ENCODE results near the gene PLCG1.

The PLCG1 gene

DNA sequence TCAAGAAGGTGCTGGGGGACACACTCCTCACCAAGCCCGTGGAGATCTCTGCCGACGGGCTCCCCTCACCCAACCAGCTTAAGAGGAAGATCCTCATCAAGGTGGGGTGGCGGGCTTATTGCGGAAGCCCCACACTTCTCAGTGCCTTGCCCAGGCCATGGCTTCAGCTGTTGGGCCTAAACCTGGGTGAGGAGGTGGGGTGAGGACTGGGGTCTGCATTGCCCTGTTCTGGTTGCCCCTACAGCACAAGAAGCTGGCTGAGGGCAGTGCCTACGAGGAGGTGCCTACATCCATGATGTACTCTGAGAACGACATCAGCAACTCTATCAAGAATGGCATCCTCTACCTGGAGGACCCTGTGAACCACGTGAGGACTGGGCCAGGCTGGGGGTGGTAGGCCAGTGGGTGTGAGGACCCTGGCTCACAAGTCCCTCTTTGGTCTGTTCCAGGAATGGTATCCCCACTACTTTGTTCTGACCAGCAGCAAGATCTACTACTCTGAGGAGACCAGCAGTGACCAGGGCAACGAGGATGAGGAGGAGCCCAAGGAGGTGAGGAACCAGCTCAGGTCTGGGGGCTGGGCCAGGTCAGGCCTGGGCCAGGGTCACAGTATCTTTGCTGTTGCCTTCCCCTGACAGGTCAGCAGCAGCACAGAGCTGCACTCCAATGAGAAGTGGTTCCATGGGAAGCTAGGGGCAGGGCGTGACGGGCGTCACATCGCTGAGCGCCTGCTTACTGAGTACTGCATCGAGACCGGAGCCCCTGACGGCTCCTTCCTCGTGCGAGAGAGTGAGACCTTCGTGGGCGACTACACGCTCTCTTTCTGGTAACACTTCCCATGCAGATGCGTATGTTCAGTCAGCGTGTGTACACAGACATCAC, 27.9 kb downstream of the PLCG1 start:
- Mint-ChIP-seq H3K27me3 (ENCODE audit: low read depth, poor library complexity) (peaks cover 2% of the 10 kb centered on the region), H3K27ac (no peak overlapping the region), H3K9me3 (no peaks in the 10 kb centered on the region), H3K36me3 (ENCODE audit: low read depth) (peaks cover 66% of the 10 kb centered on the region), H3K4me3 (no peak overlapping the region), H3K4me1 (no peaks in the 10 kb centered on the region)
- TF ChIP-seq, protein P1, sequence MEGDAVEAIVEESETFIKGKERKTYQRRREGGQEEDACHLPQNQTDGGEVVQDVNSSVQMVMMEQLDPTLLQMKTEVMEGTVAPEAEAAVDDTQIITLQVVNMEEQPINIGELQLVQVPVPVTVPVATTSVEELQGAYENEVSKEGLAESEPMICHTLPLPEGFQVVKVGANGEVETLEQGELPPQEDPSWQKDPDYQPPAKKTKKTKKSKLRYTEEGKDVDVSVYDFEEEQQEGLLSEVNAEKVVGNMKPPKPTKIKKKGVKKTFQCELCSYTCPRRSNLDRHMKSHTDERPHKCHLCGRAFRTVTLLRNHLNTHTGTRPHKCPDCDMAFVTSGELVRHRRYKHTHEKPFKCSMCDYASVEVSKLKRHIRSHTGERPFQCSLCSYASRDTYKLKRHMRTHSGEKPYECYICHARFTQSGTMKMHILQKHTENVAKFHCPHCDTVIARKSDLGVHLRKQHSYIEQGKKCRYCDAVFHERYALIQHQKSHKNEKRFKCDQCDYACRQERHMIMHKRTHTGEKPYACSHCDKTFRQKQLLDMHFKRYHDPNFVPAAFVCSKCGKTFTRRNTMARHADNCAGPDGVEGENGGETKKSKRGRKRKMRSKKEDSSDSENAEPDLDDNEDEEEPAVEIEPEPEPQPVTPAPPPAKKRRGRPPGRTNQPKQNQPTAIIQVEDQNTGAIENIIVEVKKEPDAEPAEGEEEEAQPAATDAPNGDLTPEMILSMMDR (IDR thresholded peaks at IDR 0.05), result no peak
- no peak for DNase-seq

DNA sequence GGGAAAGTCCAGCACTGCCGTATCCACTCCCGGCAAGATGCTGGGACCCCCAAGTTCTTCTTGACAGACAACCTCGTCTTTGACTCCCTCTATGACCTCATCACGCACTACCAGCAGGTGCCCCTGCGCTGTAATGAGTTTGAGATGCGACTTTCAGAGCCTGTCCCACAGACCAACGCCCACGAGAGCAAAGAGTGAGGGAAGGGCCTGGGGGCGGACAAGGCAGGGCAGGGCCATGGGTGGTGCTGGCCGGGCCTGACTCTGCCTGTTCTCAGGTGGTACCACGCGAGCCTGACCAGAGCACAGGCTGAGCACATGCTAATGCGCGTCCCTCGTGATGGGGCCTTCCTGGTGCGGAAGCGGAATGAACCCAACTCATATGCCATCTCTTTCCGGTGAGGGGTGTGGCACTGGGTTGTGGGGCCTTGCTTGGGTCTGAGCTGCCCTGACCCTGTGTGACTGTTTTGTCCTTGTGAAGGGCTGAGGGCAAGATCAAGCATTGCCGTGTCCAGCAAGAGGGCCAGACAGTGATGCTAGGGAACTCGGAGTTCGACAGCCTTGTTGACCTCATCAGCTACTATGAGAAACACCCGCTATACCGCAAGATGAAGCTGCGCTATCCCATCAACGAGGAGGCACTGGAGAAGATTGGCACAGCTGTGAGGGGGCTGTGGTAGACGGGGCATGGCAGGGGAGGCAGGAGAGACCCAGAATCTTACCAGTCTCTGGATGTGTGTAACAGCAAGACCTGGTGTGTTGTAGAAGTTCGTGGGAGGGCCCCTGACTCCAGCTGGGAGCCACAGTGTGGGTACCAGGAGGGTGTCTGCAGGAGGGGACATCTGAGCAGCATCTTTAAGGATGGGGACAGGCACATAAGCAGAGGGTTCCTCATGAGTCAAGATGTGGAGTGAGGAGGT, 29.1 kb downstream of the PLCG1 start:
- no peak overlapping the region for H3K27ac Mint-ChIP-seq
- H3K27me3 Mint-ChIP-seq (ENCODE audit: low read depth, poor library complexity), result peaks cover 2% of the 10 kb centered on the region
- DNase-seq, result no peak
- H3K4me3 Mint-ChIP-seq, result no peak overlapping the region
- peaks cover 67% of the 10 kb centered on the region for H3K36me3 Mint-ChIP-seq (ENCODE audit: low read depth)
- H3K9me3 Mint-ChIP-seq, result no peaks in the 10 kb centered on the region
- H3K4me1 Mint-ChIP-seq, result no peaks in the 10 kb centered on the region
- TF ChIP-seq, protein P1 (IDR thresholded peaks at IDR 0.05), result no peak

DNA sequence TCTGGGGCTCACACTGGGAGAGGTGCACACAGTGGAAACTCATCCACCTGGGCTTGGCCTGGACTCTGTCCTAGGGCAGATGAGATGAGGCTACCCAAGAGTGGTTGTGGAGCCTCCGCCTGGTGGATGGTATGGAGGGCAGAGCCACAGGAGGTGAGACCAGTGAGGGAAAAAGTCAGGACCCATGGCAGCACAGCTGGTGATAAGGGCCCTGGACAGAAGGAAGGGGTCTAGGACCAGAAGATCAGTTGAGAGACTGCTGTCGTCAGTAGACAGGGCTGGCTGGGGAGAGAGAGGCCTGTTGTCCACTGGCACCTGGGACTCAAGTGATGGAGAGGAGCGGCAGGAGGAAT, 29.8 kb downstream of the PLCG1 start:
- Mint-ChIP-seq H3K36me3 (ENCODE audit: low read depth) (peaks cover 73% of the 10 kb centered on the region), H3K27me3 (ENCODE audit: low read depth, poor library complexity) (peaks cover 2% of the 10 kb centered on the region), H3K27ac (no peak overlapping the region), H3K4me1 (no peaks in the 10 kb centered on the region), H3K9me3 (no peaks in the 10 kb centered on the region), H3K4me3 (no peak overlapping the region)
- TF ChIP-seq, protein P1 (IDR thresholded peaks at IDR 0.05), result no peak
- no peak for DNase-seq

DNA sequence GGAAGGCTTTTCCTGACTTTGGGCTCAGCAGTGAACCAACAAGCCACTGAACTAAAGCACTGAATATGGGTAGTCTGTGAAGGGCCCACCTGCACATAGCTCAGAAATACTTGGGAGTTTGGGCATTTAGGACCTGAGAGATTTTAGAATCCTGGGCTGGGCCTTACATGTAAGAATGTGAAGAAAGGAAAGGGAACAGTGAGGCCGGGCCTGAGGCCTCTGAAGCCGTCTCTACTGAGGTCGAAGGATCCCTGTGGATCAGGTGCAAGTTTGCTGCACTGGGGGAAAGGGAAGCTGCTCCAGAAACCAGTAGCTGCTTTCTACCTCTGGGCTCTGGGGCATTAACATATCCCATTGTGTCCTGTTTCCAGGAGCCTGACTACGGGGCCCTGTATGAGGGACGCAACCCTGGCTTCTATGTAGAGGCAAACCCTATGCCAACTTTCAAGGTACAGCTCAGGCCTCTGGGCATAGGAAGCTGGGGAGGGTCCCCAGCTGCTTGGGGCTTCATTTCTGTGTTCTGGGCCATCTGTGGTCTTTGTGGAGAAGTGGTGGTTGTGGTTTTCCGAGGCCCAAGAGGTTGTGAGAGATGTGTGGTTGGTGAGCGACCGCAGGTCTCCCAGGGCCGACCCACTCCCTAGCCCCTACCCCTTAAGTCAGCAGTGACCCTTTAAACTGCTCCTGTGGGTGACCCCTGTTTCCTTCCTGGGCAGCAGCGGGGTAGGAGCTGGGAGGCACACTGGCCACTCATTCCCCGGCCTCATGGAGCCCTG, 30.3 kb downstream of the PLCG1 start:
- Mint-ChIP-seq H3K4me1 (no peaks in the 10 kb centered on the region), H3K4me3 (no peak overlapping the region), H3K27ac (no peak overlapping the region), H3K27me3 (ENCODE audit: low read depth, poor library complexity) (peaks cover 2% of the 10 kb centered on the region), H3K9me3 (no peaks in the 10 kb centered on the region), H3K36me3 (ENCODE audit: low read depth) (peaks cover 73% of the 10 kb centered on the region)
- TF ChIP-seq, protein P1 (IDR thresholded peaks at IDR 0.05), result no peak
- no peak for DNase-seq

DNA sequence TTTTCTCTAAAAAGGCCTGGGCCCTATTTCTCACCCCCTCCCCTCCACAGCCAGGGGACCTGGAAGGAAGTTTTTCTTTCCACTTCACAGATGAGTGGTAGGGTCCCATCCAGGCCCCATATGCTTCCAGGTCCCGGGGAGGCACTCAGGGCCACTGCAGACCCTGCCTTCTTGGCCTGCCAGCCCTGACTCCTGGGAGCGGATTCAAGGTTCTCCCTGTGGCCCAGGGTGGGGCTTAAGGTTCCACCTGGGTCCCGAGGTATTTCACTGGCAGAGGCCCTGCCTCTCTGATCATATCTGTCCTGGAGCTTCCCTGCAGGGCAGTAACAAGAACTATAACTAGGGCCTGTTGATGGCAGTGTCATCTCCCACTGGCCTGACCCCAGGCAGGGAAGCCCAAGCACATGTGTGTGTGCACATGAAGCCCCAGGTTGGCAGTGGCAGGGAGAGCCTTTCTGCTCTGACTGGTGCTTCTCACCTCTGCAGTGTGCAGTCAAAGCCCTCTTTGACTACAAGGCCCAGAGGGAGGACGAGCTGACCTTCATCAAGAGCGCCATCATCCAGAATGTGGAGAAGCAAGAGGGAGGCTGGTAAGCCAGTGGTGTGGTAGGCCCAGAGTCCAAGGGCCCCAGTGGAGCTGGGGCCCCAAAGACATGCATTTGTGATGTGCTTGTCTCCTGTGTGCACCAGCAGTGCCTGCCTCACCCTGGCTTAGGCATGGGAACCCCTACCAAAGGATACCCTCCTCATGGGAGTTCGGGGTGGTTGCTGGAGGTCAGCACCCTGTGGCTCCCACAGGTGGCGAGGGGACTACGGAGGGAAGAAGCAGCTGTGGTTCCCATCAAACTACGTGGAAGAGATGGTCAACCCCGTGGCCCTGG, 31.2 kb downstream of the PLCG1 start:
- no peak overlapping the region for H3K4me3 Mint-ChIP-seq
- peaks cover 76% of the 10 kb centered on the region for H3K36me3 Mint-ChIP-seq (ENCODE audit: low read depth)

More for the DNA sequence above, 31.2 kb downstream of the PLCG1 start:
- DNase-seq, result no peak
- Mint-ChIP-seq H3K9me3 (no peaks in the 10 kb centered on the region), H3K4me1 (peaks cover 4% of the 10 kb centered on the region), H3K27me3 (ENCODE audit: low read depth, poor library complexity) (peaks cover 2% of the 10 kb centered on the region), H3K27ac (no peak overlapping the region)
- TF ChIP-seq, protein P1 (IDR thresholded peaks at IDR 0.05), result no peak

Measured in nephron progenitor cell (in vitro differentiated cells).